CD4-positive, alpha-beta T cell treated with Interleukin-6 for 4 hours (primary cell): ENCODE measurements around the gene GNG14.
"Not testable (repeated sequence)": the region's sequence is repeated elsewhere in the genome, so short reads cannot be mapped to it uniquely, and the experiment has no call there.

Experiments used
- DNase-seq: peaks from one replicate; pipeline ENCODE4 v3.0.0-alpha.2; 2020; ENCODE audit warnings: mixed read lengths

The GNG14 gene

GRCh38 chr19:12696366-12697335 lies 8.9 kb downstream of the GNG14 start, which contains the start of gene FBXW9:
TSS of gene FBXW9 (minus strand) at chr19:12696631. CDS start at chr19:12696581, 50 bp downstream.
- peak; percentile 95 for DNase-seq

- DNase-seq, result not testable (repeated sequence)
These were observed 9.6 kb downstream of the GNG14 start for GRCh38 chr19:12697425-12697824.

GRCh38 chr19:12698138-12698537 lies 10.3 kb downstream of the GNG14 start:
- DNase-seq, result no peak

GRCh38 chr19:12701596-12702282 lies 13.9 kb downstream of the GNG14 start:
- no peak for DNase-seq

- DNase-seq, result no peak
These were observed 15.2 kb downstream of the GNG14 start for GRCh38 chr19:12703046-12703445.

GRCh38 chr19:12705169-12705568 lies 17.4 kb downstream of the GNG14 start:
- DNase-seq, result no peak

- DNase-seq, result no peak
These were observed 18.0 kb downstream of the GNG14 start for GRCh38 chr19:12705654-12706331.

- no peak for DNase-seq
These were observed 18.5 kb downstream of the GNG14 start for GRCh38 chr19:12706332-12706718.

- DNase-seq, result no peak
These were observed 20.8 kb downstream of the GNG14 start for GRCh38 chr19:12708641-12709040.

GRCh38 chr19:12711187-12711586 lies 23.4 kb downstream of the GNG14 start:
- no peak for DNase-seq

- DNase-seq, result not testable (repeated sequence)
These were observed 24.3 kb downstream of the GNG14 start for GRCh38 chr19:12712077-12712476.

- DNase-seq, result not testable (repeated sequence)
These were observed 25.5 kb downstream of the GNG14 start for GRCh38 chr19:12713304-12713703.

GRCh38 chr19:12715102-12715501 lies 27.3 kb downstream of the GNG14 start:
- no peak for DNase-seq

GRCh38 chr19:12715929-12716328 lies 28.1 kb downstream of the GNG14 start:
- no peak for DNase-seq

GRCh38 chr19:12720296-12720695 lies 32.5 kb downstream of the GNG14 start:
- DNase-seq, result no peak

- DNase-seq, result peak; percentile 33
These were observed 33.3 kb downstream of the GNG14 start for GRCh38 chr19:12720851-12721655.

GRCh38 chr19:12721656-12722565 lies 34.1 kb downstream of the GNG14 start:
- peak; percentile 59 for DNase-seq

GRCh38 chr19:12722566-12723380 lies 35.0 kb downstream of the GNG14 start:
- peak; percentile 95 for DNase-seq

- DNase-seq, result no peak
These were observed 35.5 kb downstream of the GNG14 start for GRCh38 chr19:12723381-12723640.

GRCh38 chr19:12723641-12724426 lies 36.0 kb downstream of the GNG14 start, which contains the start of gene TNPO2:
TSS of gene TNPO2 (minus strand) at chr19:12723932. CDS start at chr19:12720977, 2,955 bp downstream.
- peak; percentile 75 for DNase-seq
